Right lobe of liver (tissue), 6 donors: ENCODE data around the gene ALPI. TPM values are rescaled to one million over a fixed set of nuclear protein-coding genes. Genes with fewer than 3 reads are reported as not detected.

Source experiments
- ATAC-seq, 4 donors: fragments of 200-7000 bp; cut with Tn5 transposase; one replicate each; pipeline ENCODE4 v1.9.1; 2020; ENCODE audit warnings: mild to moderate bottlenecking in 4 of 4, moderate library complexity in 4 of 4
- DNase-seq, 3 donors: peaks; one replicate each; pipeline ENCODE4 v3.0.0-alpha.2; 2020
- H3K27ac ChIP-seq, 3 donors: fragments of 200-600 bp; one replicate each; pipeline ENCODE4 v1.8.0; 2022
- H3K27me3 ChIP-seq, 2 donors: fragments of 200-600 bp; one replicate each; pipeline ENCODE4 v1.8.0; 2022
- H3K36me3 ChIP-seq, 4 donors: fragments of 200-600 bp; sonication (generic) in 1 of 4; one replicate each; pipeline versions ENCODE4 v1.5.1 to v1.8.0; 2017 to 2022; ENCODE audit warnings: control low read depth in 1 of 4
- H3K4me1 ChIP-seq, 4 donors: fragments of 200-600 bp; sonication (generic) in 1 of 4; one replicate each; pipeline versions ENCODE4 v1.5.1 to v1.8.0; 2017 to 2022; ENCODE audit warnings: control low read depth in 1 of 4
- H3K4me3 ChIP-seq, 3 donors: fragments of 200-600 bp; one replicate each; pipeline ENCODE4 v1.8.0; 2022
- H3K9me3 ChIP-seq, 4 donors: fragments of 200-600 bp; sonication (generic) in 1 of 4; one replicate each; pipeline versions ENCODE4 v1.5.1 to v1.8.0; 2017 to 2022; ENCODE audit warnings: control low read depth in 1 of 4
- POLR2A ChIP-seq: fragments of 450-650 bp; IDR thresholded peaks from one replicate; pipeline ENCODE4 v1.6.1; 2017; ENCODE audit warnings: antibody characterized with exemption, mild to moderate bottlenecking
- WGBS: methylation state at CpG from one replicate; pipeline ENCODE4 v1.1.6; 2018; ENCODE audit warnings: low coverage, low lambda C conversion rate; ENCODE audit not compliant: insufficient coverage; ENCODE audit errors: missing lambda C conversion rate; 5-methylcytosine and 5-hydroxymethylcytosine counted together
- intact Hi-C, 2 donors: fragments of 100-400 bp; cut with DNase I; formaldehyde crosslinking; loops; one replicate each; pipeline versions ENCODE4 v1.11.2 to v1.14.1; 2022
- total RNA-seq, 6 experiments: library from RNA; depleted of rRNA in 2 of 6; stranded (reverse); fragments of >200 nt in 2 of 6; fragmentation: NEBNext Ultra II Directional in 3 of 6; extraction: Animal tissue kit (Norgen Biotek cat#: 25700) in 3 of 6; gene quantifications; one replicate each; pipeline versions ENCODE4 v1.1.0 to v1.2.4, GENCODE V29; 2016 to 2023
- TF ChIP-seq, protein P1 (sequence below), 4 donors: fragments of 200-600 bp in 3 of 4; fragments of 450-650 bp in 1 of 4; IDR thresholded peaks; one replicate each; pipeline versions ENCODE4 v1.5.1 to v1.8.0; 2016 to 2022; ENCODE audit warnings: antibody characterized with exemption in 4 of 4, mild to moderate bottlenecking in 2 of 4
- donor health status: DM: no; HTN: yes; CAD: no.
- donor health status: DM: no; HTN: no; CAD: no.
- donor health status: DM: no; HTN: no; CAD: no.
- donor health status: DM: no; HTN: yes; CAD: no.
- donor health status: DM: no; HTN: yes; CAD: no.

The ALPI gene
- total RNA-seq, 6 experiments from 2014 or later: 0.19 to 0.25 TPM; not detected in 4

- WGBS: no CpG with 5 or more reads among the region's 9 CpGs
- H3K4me3 ChIP-seq: no peak overlapping the region
- no peak overlapping the region for H3K27ac ChIP-seq
- peak in 1 of 4 donors; percentile 41 for ATAC-seq
- no peaks in the 10 kb centered on the region for H3K36me3 ChIP-seq
- intact Hi-C loops: no loop called here
- no peak for DNase-seq
- peaks cover 0 to 8% (median 0%) of the 10 kb centered on the region in 4 donors for H3K4me1 ChIP-seq
- H3K27me3 ChIP-seq: no peaks in the 10 kb centered on the region
- no peaks in the 10 kb centered on the region for H3K9me3 ChIP-seq
- TF ChIP-seq, protein P1, sequence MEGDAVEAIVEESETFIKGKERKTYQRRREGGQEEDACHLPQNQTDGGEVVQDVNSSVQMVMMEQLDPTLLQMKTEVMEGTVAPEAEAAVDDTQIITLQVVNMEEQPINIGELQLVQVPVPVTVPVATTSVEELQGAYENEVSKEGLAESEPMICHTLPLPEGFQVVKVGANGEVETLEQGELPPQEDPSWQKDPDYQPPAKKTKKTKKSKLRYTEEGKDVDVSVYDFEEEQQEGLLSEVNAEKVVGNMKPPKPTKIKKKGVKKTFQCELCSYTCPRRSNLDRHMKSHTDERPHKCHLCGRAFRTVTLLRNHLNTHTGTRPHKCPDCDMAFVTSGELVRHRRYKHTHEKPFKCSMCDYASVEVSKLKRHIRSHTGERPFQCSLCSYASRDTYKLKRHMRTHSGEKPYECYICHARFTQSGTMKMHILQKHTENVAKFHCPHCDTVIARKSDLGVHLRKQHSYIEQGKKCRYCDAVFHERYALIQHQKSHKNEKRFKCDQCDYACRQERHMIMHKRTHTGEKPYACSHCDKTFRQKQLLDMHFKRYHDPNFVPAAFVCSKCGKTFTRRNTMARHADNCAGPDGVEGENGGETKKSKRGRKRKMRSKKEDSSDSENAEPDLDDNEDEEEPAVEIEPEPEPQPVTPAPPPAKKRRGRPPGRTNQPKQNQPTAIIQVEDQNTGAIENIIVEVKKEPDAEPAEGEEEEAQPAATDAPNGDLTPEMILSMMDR (IDR thresholded peaks at IDR 0.05): no peak
- TF ChIP-seq POLR2A: no peak
These were observed 45.4 kb downstream of the ALPI start for GRCh38 chr2:232501331-232501771.

- Histone ChIP-seq H3K36me3 (no peaks in the 10 kb centered on the region), H3K4me1 (peaks cover 0 to 8% (median 0%) of the 10 kb centered on the region in 4 donors), H3K4me3 (no peak overlapping the region), H3K27ac (no peak overlapping the region), H3K27me3 (no peaks in the 10 kb centered on the region), H3K9me3 (no peaks in the 10 kb centered on the region)
- no peak for ATAC-seq
- TF ChIP-seq POLR2A: no peak
- TF ChIP-seq, protein P1 (IDR thresholded peaks at IDR 0.05): no peak
- WGBS: 57% methylated on average over 7 of the region's 10 CpGs
- no peak for DNase-seq
- intact Hi-C loops: no loop called here
These were observed 45.9 kb downstream of the ALPI start for GRCh38 chr2:232501794-232502390.

GRCh38 chr2:232502511-232502910 is 46.6 kb downstream of the ALPI start:
- Histone ChIP-seq H3K4me3 (no peak overlapping the region), H3K36me3 (no peaks in the 10 kb centered on the region), H3K27me3 (no peaks in the 10 kb centered on the region), H3K4me1 (peaks cover 0 to 8% (median 0%) of the 10 kb centered on the region in 4 donors), H3K27ac (no peak overlapping the region), H3K9me3 (no peaks in the 10 kb centered on the region)
- TF ChIP-seq, protein P1 (IDR thresholded peaks at IDR 0.05): no peak
- no peak for TF ChIP-seq POLR2A
- 42% methylated on average over 16 of the region's 21 CpGs for WGBS
- DNase-seq (no peak), ATAC-seq (no peak)
- intact Hi-C loops: no loop called here

- TF ChIP-seq POLR2A: no peak
- TF ChIP-seq, protein P1 (IDR thresholded peaks at IDR 0.05): no peak
- H3K27me3 ChIP-seq: no peaks in the 10 kb centered on the region
- peaks cover 0 to 8% (median 0%) of the 10 kb centered on the region in 4 donors for H3K4me1 ChIP-seq
- no peak overlapping the region for H3K27ac ChIP-seq
- H3K36me3 ChIP-seq: no peaks in the 10 kb centered on the region
- DNase-seq (peak in 1 of 3 donors; percentile 55), ATAC-seq (peak; percentile 46 to 70 (median 61))
- 21% methylated on average over 9 of the region's 75 CpGs for WGBS
- H3K9me3 ChIP-seq: no peaks in the 10 kb centered on the region
- peak overlapping the region; percentile 9 to 39 (median 37) for H3K4me3 ChIP-seq
- intact Hi-C loops: no loop called here
These were observed 47.2 kb downstream of the ALPI start for GRCh38 chr2:232502911-232503808.
